ENCODE measurements around the gene EFCAB7. TPM values are rescaled to one million over a fixed set of nuclear protein-coding genes. Genes with fewer than 3 reads are reported as not detected.

The EFCAB7 gene
- total and polyA plus RNA-seq, 2 of the 8 experiments (the other 6 are each of a cell fraction or from before 2014, with no cell fraction given), result 1.1 to 3.1 TPM

DNA sequence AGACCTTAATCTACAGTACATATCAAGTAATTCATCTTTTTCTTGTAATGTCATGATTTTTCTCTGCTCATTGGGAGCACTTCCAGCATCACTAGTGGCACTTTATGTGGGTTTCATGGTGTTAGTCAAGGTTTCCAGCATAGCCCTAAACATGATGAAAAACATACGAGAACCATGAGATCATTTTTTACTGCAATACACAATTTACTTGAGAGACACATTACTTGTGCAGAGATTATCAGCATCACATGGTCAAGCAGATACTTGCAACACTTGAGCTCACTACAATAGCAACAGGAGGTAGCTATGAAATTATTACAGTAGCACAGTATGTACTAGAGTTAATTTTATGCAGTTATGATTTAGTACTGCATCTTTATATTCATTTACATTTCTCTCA lies 36.7 kb upstream of the EFCAB7 start:
- H3K4ac ChIP-seq (replicated peaks; ENCODE audit: insufficient read length, low read depth, low read length), result no peak overlapping the region

More for the DNA sequence above, 36.7 kb upstream of the EFCAB7 start:
- H3K23me2 ChIP-seq (ENCODE audit: low read depth, low read length), result no peaks in the 10 kb centered on the region
- WGBS, 2 experiments (ENCODE audit: extremely low coverage in 1 of 2, insufficient coverage in 1 of 2, insufficient read length in 1 of 2, insufficient replicate concordance in 2 of 2, low coverage in 1 of 2, low lambda C conversion rate in 2 of 2, missing lambda C conversion rate in 1 of 2), result 81% methylated on average over 1 of the region's 1 CpG; no CpG with 5 or more reads in 1 of the 2 experiments
- H3K27me3 ChIP-seq (replicated peaks in 1 of 4; ENCODE audit: control insufficient read depth in 3 of 4, extremely low read depth in 1 of 4, insufficient read depth in 3 of 4, low read length in 3 of 4), result no peaks in the 10 kb centered on the region
- no peak overlapping the region for H2BK120ac ChIP-seq (replicated peaks; ENCODE audit: low read depth, low read length)
- H3K79me2 ChIP-seq (ENCODE audit: control insufficient read depth in 1 of 2, insufficient read depth in 2 of 2, low read length in 2 of 2), result no peaks in the 10 kb centered on the region
- H4K91ac ChIP-seq (replicated peaks; ENCODE audit: insufficient read length, low read length), result no peak overlapping the region
- H3K56ac ChIP-seq (replicated peaks; ENCODE audit: insufficient read length, low read depth, low read length), result no peak overlapping the region
- H3K4me1 ChIP-seq (replicated peaks in 1 of 4; ENCODE audit: control insufficient read depth in 3 of 4, insufficient read depth in 4 of 4, low read length in 3 of 4), result no peaks in the 10 kb centered on the region
- no peak overlapping the region for H2BK5ac ChIP-seq (ENCODE audit: low read depth, low read length)
- H3K79me1 ChIP-seq (ENCODE audit: low read depth, low read length), result no peaks in the 10 kb centered on the region
- no peak for FAIRE-seq
- H3K36me3 ChIP-seq (ENCODE audit: control insufficient read depth in 2 of 4, insufficient read depth in 4 of 4, low read length in 3 of 4), result no peaks in the 10 kb centered on the region
- no peak overlapping the region for H3K4me2 ChIP-seq (ENCODE audit: insufficient read depth in 1 of 2, low read depth in 2 of 2, low read length in 2 of 2)
- no peak overlapping the region for H2BK20ac ChIP-seq (ENCODE audit: low read length)
- H2BK12ac ChIP-seq (ENCODE audit: low read depth, low read length), result no peak overlapping the region
- H4K20me1 ChIP-seq (replicated peaks in 1 of 2; ENCODE audit: control insufficient read depth in 1 of 2, insufficient read depth in 2 of 2, low read length in 2 of 2), result no peaks in the 10 kb centered on the region
- no peak overlapping the region for H3K27ac ChIP-seq (ENCODE audit: low read depth, low read length)
- H3K14ac ChIP-seq (ENCODE audit: insufficient read length), result no peak overlapping the region
- H3K4me3 ChIP-seq (ENCODE audit: extremely low read depth in 1 of 4, insufficient read depth in 2 of 4, low read depth in 3 of 4, low read length in 4 of 4), result no peak overlapping the region
- H2AK5ac ChIP-seq (ENCODE audit: low read depth, low read length), result no peak overlapping the region
- no peak for DNase-seq (ENCODE audit: low read depth in 1 of 2, low spot score in 2 of 2)
- no peak overlapping the region for H4K8ac ChIP-seq (ENCODE audit: extremely low read depth, insufficient read depth, low read length)
- no peak overlapping the region for H3K23ac ChIP-seq (ENCODE audit: insufficient read length)
- ChIA-PET POLR2A (ENCODE audit: partially characterized antibody) (interaction anchor here (1.1 kb wide), 1 partner anchor 10 kb away, joined by 3 read pairs; no protein-coding TSS in a partner anchor), CTCF (ENCODE audit: partially characterized antibody) (no interaction called here)
- no peak overlapping the region for H3K18ac ChIP-seq (ENCODE audit: extremely low read depth, low read length)
- no peak overlapping the region for H4K5ac ChIP-seq (ENCODE audit: insufficient read length, low read depth, low read length)
- no peaks in the 10 kb centered on the region for H3K9me3 ChIP-seq (ENCODE audit: insufficient read depth in 2 of 2, low read depth in 1 of 2, low read length in 1 of 2)
- H2AFZ ChIP-seq (ENCODE audit: low read length), result no peak overlapping the region
- no peak overlapping the region for H3K9ac ChIP-seq (replicated peaks in 1 of 4; ENCODE audit: extremely low read depth in 1 of 4, low read depth in 3 of 4, low read length in 3 of 4)
- H2BK15ac ChIP-seq (ENCODE audit: low read length), result no peak overlapping the region
- TF ChIP-seq CEBPB (IDR thresholded peaks at IDR 0.05; ENCODE audit: low read depth, low read length), result no peak
- no peak for TF ChIP-seq SP4 (IDR thresholded peaks at IDR 0.05; ENCODE audit: low read length)
- TF ChIP-seq EZH2 (IDR thresholded peaks at IDR 0.05; ENCODE audit: low read depth, low read length, severe bottlenecking), result no peak
- no peak for TF ChIP-seq SRF (IDR thresholded peaks at IDR 0.05; ENCODE audit: low read depth, low read length)
- TF ChIP-seq SIX5 (IDR thresholded peaks at IDR 0.05; ENCODE audit: low read depth, low read length), result no peak
- TF ChIP-seq, protein P1, sequence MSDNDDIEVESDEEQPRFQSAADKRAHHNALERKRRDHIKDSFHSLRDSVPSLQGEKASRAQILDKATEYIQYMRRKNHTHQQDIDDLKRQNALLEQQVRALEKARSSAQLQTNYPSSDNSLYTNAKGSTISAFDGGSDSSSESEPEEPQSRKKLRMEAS (IDR thresholded peaks at IDR 0.05), result no peak

Measured in H1 (cell line).